CD14-positive monocyte (primary cell): ENCODE results near the gene SLC6A7. TPM values are rescaled to one million over a fixed set of nuclear protein-coding genes. Genes with fewer than 3 reads are reported as not detected.

Experiments used
- DNase-seq, 3 donors: peaks; one replicate each; pipeline ENCODE4 v3.0.0-alpha.2; 2011 to 2022
- H2AFZ ChIP-seq: 2 replicates; pipeline ENCODE4 v1.6.0; 2012; ENCODE audit warnings: mild to moderate bottlenecking, low read depth, low read length, inconsistent platforms; ENCODE audit not compliant: insufficient read depth, poor library complexity, severe bottlenecking
- H3K27ac ChIP-seq, 2 donors: 1 replicate in 1 of 2; 2 replicates in 1 of 2; pipeline ENCODE4 v1.5.1; 2012 to 2013; ENCODE audit warnings: low read length in 2 of 2, control low read depth in 1 of 2, inconsistent platforms in 1 of 2, low read depth in 1 of 2, mild to moderate bottlenecking in 1 of 2
- H3K27me3 ChIP-seq, 2 donors: one replicate each; pipeline versions ENCODE4 v1.6.0 to v1.6.1; 2011 to 2013; ENCODE audit warnings: low read length in 2 of 2; ENCODE audit not compliant: control insufficient read depth in 2 of 2, insufficient read depth in 2 of 2
- H3K36me3 ChIP-seq, 2 donors: replicated peaks in 1 of 2; 1 replicate in 1 of 2; 2 replicates in 1 of 2; pipeline versions ENCODE4 v1.5.1 to v1.6.1; 2012 to 2013; ENCODE audit warnings: low read length in 2 of 2, control low read depth in 1 of 2, inconsistent platforms in 1 of 2, mild to moderate bottlenecking in 1 of 2; ENCODE audit not compliant: insufficient read depth in 2 of 2, control insufficient read depth in 1 of 2
- H3K4me1 ChIP-seq, 2 donors: 1 replicate in 1 of 2; 2 replicates in 1 of 2; pipeline versions ENCODE4 v1.5.1 to v1.6.1; 2012 to 2013; ENCODE audit warnings: low read length in 2 of 2, control low read depth in 1 of 2, inconsistent platforms in 1 of 2, mild to moderate bottlenecking in 1 of 2, moderate library complexity in 1 of 2; ENCODE audit not compliant: insufficient read depth in 2 of 2, control insufficient read depth in 1 of 2
- H3K4me2 ChIP-seq: replicated peaks from 2 replicates; pipeline ENCODE3; 2012; ENCODE audit warnings: low read length, moderate library complexity, mild to moderate bottlenecking; ENCODE audit not compliant: poor library complexity, severe bottlenecking; ENCODE audit errors: extremely low read depth
- H3K4me3 ChIP-seq, 3 experiments: fragments of 200-600 bp in 1 of 3; sonication (generic) in 1 of 3; replicated peaks in 1 of 3; 1 replicate in 2 of 3; 2 replicates in 1 of 3; pipeline ENCODE4 v1.5.1; 2011 to 2013; ENCODE audit warnings: low read length in 3 of 3, mild to moderate bottlenecking in 3 of 3, control low read depth in 2 of 3, low read depth in 2 of 3, inconsistent platforms in 1 of 3, moderate library complexity in 1 of 3
- H3K79me2 ChIP-seq: 2 replicates; pipeline ENCODE4 v1.6.0; 2012; ENCODE audit warnings: mild to moderate bottlenecking, control low read depth, inconsistent platforms, low read length, moderate library complexity; ENCODE audit not compliant: insufficient read depth
- H3K9ac ChIP-seq: 2 replicates; pipeline ENCODE4 v1.6.0; 2017; ENCODE audit warnings: low read length, mild to moderate bottlenecking; ENCODE audit not compliant: insufficient read depth, poor library complexity, severe bottlenecking
- H3K9me3 ChIP-seq, 2 donors: replicated peaks in 1 of 2; 1 replicate in 1 of 2; 2 replicates in 1 of 2; pipeline versions ENCODE4 v1.5.1 to v1.6.1; 2012 to 2013; ENCODE audit warnings: low read length in 2 of 2, control low read depth in 1 of 2; ENCODE audit not compliant: control insufficient read depth in 1 of 2, insufficient read depth in 1 of 2
- H4K20me1 ChIP-seq: 2 replicates; pipeline ENCODE4 v1.6.0; 2012; ENCODE audit warnings: mild to moderate bottlenecking, low read length, control low read depth, moderate library complexity; ENCODE audit not compliant: insufficient read depth
- H3K27ac Mint-ChIP-seq, 7 donors: one replicate each; pipeline ENCODE4 v1.8.0; 2020; ENCODE audit warnings: mild to moderate bottlenecking in 7 of 7, mixed read lengths in 7 of 7, moderate library complexity in 6 of 7, inconsistent platforms in 2 of 7
- H3K27me3 Mint-ChIP-seq, 3 donors: one replicate each; pipeline ENCODE4 v1.8.0; 2021 to 2022; ENCODE audit warnings: low read depth in 3 of 3, mild to moderate bottlenecking in 3 of 3, mixed read lengths in 3 of 3, moderate library complexity in 3 of 3, inconsistent platforms in 1 of 3
- H3K36me3 Mint-ChIP-seq, 2 donors: one replicate each; pipeline ENCODE4 v1.8.0; 2020; ENCODE audit warnings: mixed read lengths in 2 of 2, inconsistent platforms in 1 of 2, mild to moderate bottlenecking in 1 of 2
- H3K4me1 Mint-ChIP-seq: one replicate; pipeline ENCODE4 v1.8.0; 2020; ENCODE audit warnings: mild to moderate bottlenecking, mixed read lengths
- H3K4me3 Mint-ChIP-seq, 2 donors: one replicate each; pipeline ENCODE4 v1.8.0; 2020; ENCODE audit warnings: mild to moderate bottlenecking in 2 of 2, mixed read lengths in 2 of 2, moderate library complexity in 1 of 2
- H3K9me3 Mint-ChIP-seq, 7 donors: one replicate each; pipeline ENCODE4 v1.8.0; 2020 to 2022; ENCODE audit warnings: mixed read lengths in 7 of 7, mild to moderate bottlenecking in 6 of 7, moderate library complexity in 6 of 7, inconsistent platforms in 2 of 7
- WGBS: methylation state at CpG from one replicate; pipeline ENCODE4 v1.1.5; 2013; ENCODE audit warnings: missing lambda C conversion rate; ENCODE audit not compliant: insufficient coverage; 5-methylcytosine and 5-hydroxymethylcytosine counted together
- intact Hi-C, 2 donors: fragments of 100-400 bp; cut with micrococcal nuclease; formaldehyde crosslinking; loops; one replicate each; pipeline versions ENCODE4 v1.15.0 to v1.15.1; 2023
- polyA plus RNA-seq, 3 donors: library from polyadenylated mRNA; depleted of rRNA in 1 of 3; unstranded in 2 of 3; stranded (reverse) in 1 of 3; fragments of 300-500 nt in 2 of 3; fragments of >200 nt in 1 of 3; fragmentation: Illumina TruSeq in 2 of 3; gene quantifications; 1 replicate in 2 of 3; 2 replicates in 1 of 3; pipeline ENCODE4 v1.2.3, GENCODE V29; 2012 to 2021
- TF ChIP-seq, protein P1 (sequence below): fragments of 200-600 bp; IDR thresholded peaks from one replicate; pipeline ENCODE4 v1.8.0; 2022; ENCODE audit warnings: antibody characterized with exemption, mild to moderate bottlenecking

SLC6A7 gene
- polyA plus RNA-seq, 3 donors, result 0.07 TPM; not detected in 2

DNA sequence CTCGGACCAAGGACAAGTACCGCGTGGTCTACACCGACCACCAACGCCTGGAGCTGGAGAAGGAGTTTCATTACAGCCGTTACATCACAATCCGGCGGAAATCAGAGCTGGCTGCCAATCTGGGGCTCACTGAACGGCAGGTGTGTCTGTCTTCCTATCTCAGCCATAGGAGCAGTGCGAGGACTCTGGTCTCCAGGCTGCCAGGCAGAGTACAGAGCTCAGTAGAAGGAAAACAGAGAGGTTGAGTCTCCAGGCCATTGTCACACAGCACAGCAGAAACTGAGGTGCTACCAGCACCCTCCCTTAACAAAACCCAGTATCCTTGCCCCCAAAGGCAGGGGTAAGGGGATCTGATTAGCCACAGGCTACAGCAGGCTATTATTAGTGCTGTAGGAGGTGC lies 7.1 kb upstream of the SLC6A7 start:
- Mint-ChIP-seq H3K27ac (no peak overlapping the region), H3K4me1 (peaks cover 40% of the 10 kb centered on the region)
- intact Hi-C loops, result no loop called here

DNA sequence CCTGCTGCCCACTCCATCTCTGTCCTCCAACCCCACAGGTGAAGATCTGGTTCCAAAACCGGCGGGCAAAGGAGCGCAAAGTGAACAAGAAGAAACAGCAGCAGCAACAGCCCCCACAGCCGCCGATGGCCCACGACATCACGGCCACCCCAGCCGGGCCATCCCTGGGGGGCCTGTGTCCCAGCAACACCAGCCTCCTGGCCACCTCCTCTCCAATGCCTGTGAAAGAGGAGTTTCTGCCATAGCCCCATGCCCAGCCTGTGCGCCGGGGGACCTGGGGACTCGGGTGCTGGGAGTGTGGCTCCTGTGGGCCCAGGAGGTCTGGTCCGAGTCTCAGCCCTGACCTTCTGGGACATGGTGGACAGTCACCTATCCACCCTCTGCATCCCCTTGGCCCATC lies 6.4 kb upstream of the SLC6A7 start:
- Histone ChIP-seq H3K27ac (no peak overlapping the region), H3K4me1 (peaks cover 37 to 38% of the 10 kb centered on the region in 2 donors), H3K79me2 (no peaks in the 10 kb centered on the region), H3K4me3 (no peak overlapping the region), H3K9me3 (no peaks in the 10 kb centered on the region), H3K9ac (no peak overlapping the region), H4K20me1 (no peaks in the 10 kb centered on the region), H3K27me3 (peaks cover 0 to 2% of the 10 kb centered on the region in 2 donors), H3K4me2 (no peak overlapping the region), H2AFZ (no peak overlapping the region), H3K36me3 (no peaks in the 10 kb centered on the region)
- DNase-seq, result no peak
- WGBS, result 98% methylated on average over 6 of the region's 12 CpGs
- intact Hi-C loops, result no loop called here
- Mint-ChIP-seq H3K4me1 (peaks cover 40% of the 10 kb centered on the region), H3K27ac (no peak overlapping the region), H3K36me3 (no peaks in the 10 kb centered on the region), H3K27me3 (peaks cover 1 to 20% (median 13%) of the 10 kb centered on the region in 3 donors), H3K4me3 (no peak overlapping the region), H3K9me3 (peaks cover 0 to 2% (median 0%) of the 10 kb centered on the region in 7 donors)
- TF ChIP-seq, protein P1, sequence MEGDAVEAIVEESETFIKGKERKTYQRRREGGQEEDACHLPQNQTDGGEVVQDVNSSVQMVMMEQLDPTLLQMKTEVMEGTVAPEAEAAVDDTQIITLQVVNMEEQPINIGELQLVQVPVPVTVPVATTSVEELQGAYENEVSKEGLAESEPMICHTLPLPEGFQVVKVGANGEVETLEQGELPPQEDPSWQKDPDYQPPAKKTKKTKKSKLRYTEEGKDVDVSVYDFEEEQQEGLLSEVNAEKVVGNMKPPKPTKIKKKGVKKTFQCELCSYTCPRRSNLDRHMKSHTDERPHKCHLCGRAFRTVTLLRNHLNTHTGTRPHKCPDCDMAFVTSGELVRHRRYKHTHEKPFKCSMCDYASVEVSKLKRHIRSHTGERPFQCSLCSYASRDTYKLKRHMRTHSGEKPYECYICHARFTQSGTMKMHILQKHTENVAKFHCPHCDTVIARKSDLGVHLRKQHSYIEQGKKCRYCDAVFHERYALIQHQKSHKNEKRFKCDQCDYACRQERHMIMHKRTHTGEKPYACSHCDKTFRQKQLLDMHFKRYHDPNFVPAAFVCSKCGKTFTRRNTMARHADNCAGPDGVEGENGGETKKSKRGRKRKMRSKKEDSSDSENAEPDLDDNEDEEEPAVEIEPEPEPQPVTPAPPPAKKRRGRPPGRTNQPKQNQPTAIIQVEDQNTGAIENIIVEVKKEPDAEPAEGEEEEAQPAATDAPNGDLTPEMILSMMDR, result no peak

More for the DNA sequence above, 7.1 kb upstream of the SLC6A7 start:
- H3K27ac ChIP-seq, result no peak overlapping the region
- Mint-ChIP-seq H3K36me3 (no peaks in the 10 kb centered on the region), H3K9me3 (peaks cover 0 to 2% (median 0%) of the 10 kb centered on the region in 7 donors), H3K4me3 (no peak overlapping the region), H3K27me3 (peaks cover 0 to 14% (median 7%) of the 10 kb centered on the region in 3 donors)
- no peak for DNase-seq
- no peak overlapping the region for H3K4me2 ChIP-seq
- no peak overlapping the region for H3K4me3 ChIP-seq
- H3K4me1 ChIP-seq, result peaks cover 37 to 38% of the 10 kb centered on the region in 2 donors
- H2AFZ ChIP-seq, result no peak overlapping the region
- no peaks in the 10 kb centered on the region for H3K27me3 ChIP-seq
- H4K20me1 ChIP-seq, result no peaks in the 10 kb centered on the region
- no peak overlapping the region for H3K9ac ChIP-seq
- 96% methylated on average over 9 of the region's 10 CpGs for whole genome bisulfite sequencing
- no peaks in the 10 kb centered on the region for H3K9me3 ChIP-seq
- TF ChIP-seq, protein P1, result no peak
- H3K36me3 ChIP-seq, result no peaks in the 10 kb centered on the region
- no peaks in the 10 kb centered on the region for H3K79me2 ChIP-seq
